HG02938 (cell line): ENCODE results near the gene ZHX3.

Experiments
- ATAC-seq: cut with Tn5 transposase; IDR thresholded peaks from one replicate; pipeline ENCODE4 v1.9.1; 2021; ENCODE audit warnings: mild to moderate bottlenecking, moderate library complexity; ENCODE audit not compliant: unreplicated experiment

ZHX3 gene

GRCh38 chr20:41355598-41356203 is 38.2 kb upstream of the ZHX3 start:
- no peak for ATAC-seq

GRCh38 chr20:41355192-41355591 is 37.7 kb upstream of the ZHX3 start:
- ATAC-seq, result no peak

- no peak for ATAC-seq
Observed at GRCh38 chr20:41353530-41353929, 36.0 kb upstream of the ZHX3 start.

DNA sequence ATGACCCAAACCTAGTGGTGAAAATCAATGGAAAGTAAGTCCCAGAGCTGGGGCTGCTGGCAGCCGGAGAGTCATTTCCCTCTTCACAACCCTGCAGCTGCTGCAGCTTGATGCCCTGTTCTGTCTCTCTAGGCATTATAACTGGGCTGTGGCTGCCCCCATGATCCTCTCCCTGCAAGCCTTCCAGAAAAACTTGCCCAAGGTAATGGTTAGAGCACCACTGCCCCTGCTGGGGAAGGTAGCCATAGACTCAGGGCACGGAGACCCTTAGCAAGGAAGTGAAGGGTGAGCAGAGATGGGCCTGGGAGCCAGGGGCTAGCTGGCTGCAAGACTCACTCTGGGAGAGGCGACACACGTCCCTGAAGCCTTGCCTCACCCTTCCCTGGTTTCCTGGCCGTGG is 35.1 kb upstream of the ZHX3 start:
- ATAC-seq, result no peak

- ATAC-seq, result no peak
Observed at GRCh38 chr20:41352106-41352505, 34.6 kb upstream of the ZHX3 start.

GRCh38 chr20:41350408-41350962 is 33.0 kb upstream of the ZHX3 start:
- no peak for ATAC-seq

GRCh38 chr20:41349943-41350342 is 32.4 kb upstream of the ZHX3 start:
- ATAC-seq, result no peak

DNA sequence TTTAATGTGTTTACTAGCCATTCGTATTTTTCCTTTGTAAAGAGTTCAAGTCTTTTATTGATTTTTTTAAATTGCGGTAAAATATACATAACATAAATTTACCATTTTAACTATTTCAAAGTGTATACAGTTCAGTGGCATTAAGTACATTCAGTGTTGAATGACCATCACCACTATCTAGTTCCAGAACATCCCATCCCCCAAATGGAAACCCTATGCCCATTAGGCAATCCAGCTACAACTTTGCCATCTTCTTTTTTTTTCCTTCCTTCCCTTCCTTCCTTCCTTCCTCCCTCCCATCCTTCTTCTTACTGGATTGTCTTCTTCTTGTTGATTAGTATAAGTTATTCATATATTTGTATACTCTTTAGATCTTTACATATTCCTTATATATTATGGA is 31.7 kb upstream of the ZHX3 start:
- no peak for ATAC-seq

- no peak for ATAC-seq
Observed at GRCh38 chr20:41348430-41349172, 31.1 kb upstream of the ZHX3 start.

- ATAC-seq, result no peak
Observed at GRCh38 chr20:41347523-41348429, 30.2 kb upstream of the ZHX3 start.

DNA sequence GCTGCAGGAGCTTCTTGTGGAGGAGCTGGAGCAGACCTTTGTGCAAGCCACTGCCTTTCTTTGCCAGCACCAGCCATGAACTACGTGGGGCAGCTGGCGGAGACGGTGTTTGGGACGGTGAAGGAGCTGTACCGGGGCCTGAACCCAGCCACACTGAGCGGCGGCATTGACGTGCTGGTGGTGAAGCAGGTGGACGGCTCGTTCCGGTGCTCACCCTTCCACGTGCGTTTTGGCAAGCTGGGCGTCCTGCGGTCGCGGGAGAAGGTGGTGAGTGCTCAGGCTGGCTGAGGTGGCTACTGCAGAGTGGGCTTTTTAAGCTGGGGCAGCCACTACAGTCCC is 28.2 kb upstream of the ZHX3 start:
- no peak for ATAC-seq

GRCh38 chr20:41344938-41345728 is 27.6 kb upstream of the ZHX3 start:
- no peak for ATAC-seq

DNA sequence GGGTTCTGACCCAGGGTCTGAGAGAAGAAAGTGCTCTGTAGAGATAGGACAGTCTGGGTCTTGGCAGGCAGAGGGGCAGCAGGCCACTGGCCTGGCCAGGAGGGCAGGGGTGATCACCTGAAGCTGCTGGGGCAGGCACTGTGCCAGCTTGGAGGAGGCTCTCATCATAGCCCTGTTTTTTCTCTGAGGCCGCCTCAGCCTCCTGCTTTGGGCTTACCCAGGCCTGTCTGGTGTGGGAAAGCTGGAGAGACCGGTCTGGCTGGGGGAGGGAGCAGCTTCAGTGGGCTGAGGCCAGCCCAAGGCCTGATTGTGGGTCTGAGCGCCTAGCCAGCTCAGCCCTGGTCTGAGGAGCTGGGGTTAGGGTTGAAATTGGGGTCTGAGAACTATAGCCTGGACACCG is 26.9 kb upstream of the ZHX3 start:
- no peak for ATAC-seq

GRCh38 chr20:41342474-41343464 is 25.2 kb upstream of the ZHX3 start:
- ATAC-seq, result no peak

DNA sequence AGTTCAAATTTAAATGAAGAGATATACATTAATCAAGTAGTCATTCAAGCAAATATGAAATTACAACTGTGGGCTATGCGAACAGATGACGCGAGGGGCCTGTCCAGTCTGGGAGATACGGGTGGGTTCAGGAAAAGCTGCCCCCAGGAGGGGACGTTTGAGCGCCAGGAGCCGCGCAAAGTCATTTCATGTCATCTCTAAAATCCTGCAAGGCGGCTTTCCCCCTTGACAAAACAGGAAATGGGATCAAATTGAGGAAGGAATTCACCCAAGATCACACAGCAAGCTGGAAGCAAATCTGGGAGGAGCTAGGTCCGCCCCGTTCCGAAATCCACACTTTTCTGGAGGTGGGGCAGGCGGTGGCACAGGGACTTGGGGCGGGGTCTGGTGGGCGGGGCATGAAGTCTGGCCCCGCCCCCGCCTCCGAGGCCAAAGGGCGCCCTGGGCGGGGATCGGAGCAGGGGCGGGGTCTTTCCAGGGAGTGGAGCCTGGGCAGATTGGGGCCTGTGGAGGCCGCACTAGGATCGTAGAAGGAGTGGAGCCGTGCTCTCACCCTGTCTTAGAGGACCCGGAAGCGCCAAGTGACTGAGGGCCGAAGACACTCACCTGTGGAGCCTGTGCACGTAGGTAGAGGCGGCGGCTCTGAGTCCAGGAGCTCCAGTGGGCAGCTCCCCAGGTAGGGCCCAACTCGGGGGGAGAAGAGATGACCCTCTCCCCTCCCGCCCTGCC is 23.0 kb upstream of the ZHX3 start, which contains the start of gene LPIN3:
Gene LPIN3 (plus strand): TSS at position 495 of the 729 bp plus-strand sequence. CDS start 4,983 bp downstream, outside the sequence.
- no peak for ATAC-seq

DNA sequence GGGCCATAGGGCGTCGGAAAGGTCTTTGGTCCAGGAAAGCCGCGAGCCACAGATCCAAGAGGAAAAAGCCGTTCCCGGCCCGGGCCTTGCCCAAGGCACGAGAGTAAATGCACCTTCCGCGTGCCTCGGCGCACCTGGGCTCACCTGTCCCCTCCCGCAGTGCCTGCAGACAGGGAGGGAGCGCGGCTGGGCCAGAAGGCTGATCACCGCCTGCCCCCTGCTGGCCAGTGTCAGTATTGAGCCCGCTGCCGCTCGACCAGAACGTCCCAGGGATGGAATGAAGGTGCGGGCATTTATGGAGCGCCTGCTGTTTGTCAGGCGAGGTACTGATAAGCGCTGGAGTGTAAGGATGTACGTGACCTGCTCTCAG is 22.4 kb upstream of the ZHX3 start:
- no peak for ATAC-seq

DNA sequence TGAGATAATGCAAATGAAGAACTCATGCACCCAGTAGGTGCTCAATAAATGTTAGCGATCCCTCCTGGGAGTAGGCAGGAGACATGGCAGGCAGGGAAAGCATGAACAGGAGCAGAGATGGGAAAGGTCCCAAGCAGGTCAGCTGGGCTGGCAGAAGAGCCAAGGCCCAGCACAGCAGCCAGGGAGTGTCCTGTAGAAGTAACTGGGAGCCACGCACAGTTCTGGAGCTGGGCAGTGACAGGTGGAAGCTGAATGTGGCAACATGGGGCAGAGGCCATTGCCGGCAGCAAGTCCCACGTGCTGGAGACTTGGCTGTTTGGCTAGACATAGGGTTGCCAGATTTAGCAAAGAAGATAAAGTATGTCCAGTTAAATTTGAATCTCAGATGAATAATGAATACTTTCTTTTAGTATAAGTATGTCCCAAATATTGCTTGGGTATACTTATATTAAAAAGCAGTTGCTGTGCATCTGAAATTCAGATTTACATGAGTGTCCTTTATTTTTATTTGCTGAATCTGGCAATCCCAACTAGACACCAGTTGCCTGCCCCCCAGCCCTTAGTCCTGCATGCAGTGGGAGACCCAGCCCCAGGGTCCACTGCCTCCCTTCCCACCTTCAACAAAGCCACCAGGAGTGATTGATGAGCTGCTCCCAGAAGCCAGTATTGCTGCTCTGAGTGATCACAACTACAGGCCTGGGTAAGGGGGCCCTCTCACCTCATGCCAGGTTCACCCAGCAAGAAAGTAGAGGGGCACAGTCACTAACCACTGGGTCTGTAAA is 19.4 kb upstream of the ZHX3 start:
- ATAC-seq, result no peak

GRCh38 chr20:41335591-41335990 is 18.1 kb upstream of the ZHX3 start:
- ATAC-seq, result no peak
